ENCODE results near the gene TMC5. TPM values are rescaled to one million over a fixed set of nuclear protein-coding genes. Genes with fewer than 3 reads are reported as not detected.

Gene TMC5
- total and polyA plus RNA-seq, 2 of the 13 experiments (the other 11 are each of a cell fraction or from before 2014, with no cell fraction given): 0.09 to 0.41 TPM

DNA sequence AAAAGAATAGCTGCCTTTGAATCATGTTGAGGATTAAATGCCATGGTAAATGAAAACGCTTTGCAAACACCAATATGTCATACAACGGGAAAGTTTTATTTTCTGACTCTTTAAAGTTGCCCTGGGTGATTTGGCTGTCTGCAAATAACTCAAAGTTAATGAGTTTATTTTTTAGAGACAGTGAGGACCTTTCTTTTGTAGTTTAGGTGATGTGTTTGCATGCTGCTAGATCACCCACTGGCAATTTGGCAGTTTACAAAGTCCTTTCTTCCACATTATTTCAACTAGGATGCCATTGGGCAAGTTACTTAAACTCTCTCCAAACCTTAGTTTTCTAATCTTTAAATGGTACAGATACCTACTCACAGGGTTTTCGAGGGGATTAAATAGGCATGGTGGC, 66.4 kb downstream of the TMC5 start:
- BruUV-seq (replicated peaks): no TSS peak
- Histone ChIP-seq H3K27ac (ENCODE audit: extremely low read length, insufficient read depth, low read length) (no peak overlapping the region), H3K79me2 (ENCODE audit: insufficient read depth, low read length) (no peaks in the 10 kb centered on the region), H4K20me1 (ENCODE audit: insufficient read depth, low read length) (no peaks in the 10 kb centered on the region), H3K4me1 (ENCODE audit: insufficient read depth, low read length) (peaks cover 39% of the 10 kb centered on the region), H3K36me3 (replicated peaks in 1 of 2; ENCODE audit: control insufficient read depth in 1 of 2, insufficient read depth in 2 of 2, low read length in 2 of 2) (no peaks in the 10 kb centered on the region), H3K9me3 (ENCODE audit: low read length) (no peaks in the 10 kb centered on the region), H3K9ac (ENCODE audit: insufficient read depth, low read depth, low read length) (no peak overlapping the region), H3K27me3 (ENCODE audit: control insufficient read depth in 1 of 2, insufficient read depth in 2 of 2, low read length in 2 of 2) (peaks cover 0 to 9% of the 10 kb centered on the region in 2 experiments; a peak in 1 of 5 replicates), H3K4me2 (ENCODE audit: low read depth, low read length) (no peak overlapping the region), H3K4me3 (replicated peaks in 1 of 3; ENCODE audit: insufficient read depth in 1 of 3, low read depth in 2 of 3, low read length in 3 of 3) (no peak overlapping the region), H2AFZ (ENCODE audit: low read length) (no peak overlapping the region)
- TF ChIP-seq, protein P1, sequence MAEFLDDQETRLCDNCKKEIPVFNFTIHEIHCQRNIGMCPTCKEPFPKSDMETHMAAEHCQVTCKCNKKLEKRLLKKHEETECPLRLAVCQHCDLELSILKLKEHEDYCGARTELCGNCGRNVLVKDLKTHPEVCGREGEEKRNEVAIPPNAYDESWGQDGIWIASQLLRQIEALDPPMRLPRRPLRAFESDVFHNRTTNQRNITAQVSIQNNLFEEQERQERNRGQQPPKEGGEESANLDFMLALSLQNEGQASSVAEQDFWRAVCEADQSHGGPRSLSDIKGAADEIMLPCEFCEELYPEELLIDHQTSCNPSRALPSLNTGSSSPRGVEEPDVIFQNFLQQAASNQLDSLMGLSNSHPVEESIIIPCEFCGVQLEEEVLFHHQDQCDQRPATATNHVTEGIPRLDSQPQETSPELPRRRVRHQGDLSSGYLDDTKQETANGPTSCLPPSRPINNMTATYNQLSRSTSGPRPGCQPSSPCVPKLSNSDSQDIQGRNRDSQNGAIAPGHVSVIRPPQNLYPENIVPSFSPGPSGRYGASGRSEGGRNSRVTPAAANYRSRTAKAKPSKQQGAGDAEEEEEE (CRISPR knock-in tag; IDR thresholded peaks at IDR 0.05; ENCODE audit: borderline replicate concordance): no peak
- TF ChIP-seq NFKBIZ (CRISPR knock-in tag; IDR thresholded peaks at IDR 0.05): no peak
- TF ChIP-seq ZNF224 (CRISPR knock-in tag; IDR thresholded peaks at IDR 0.05): no peak
- no peak for TF ChIP-seq RELA (CRISPR knock-in tag; IDR thresholded peaks at IDR 0.05)
- TF ChIP-seq RBFOX2 (IDR thresholded peaks at IDR 0.05; ENCODE audit: low read depth, low read length): no peak
- CTCF ChIA-PET (ENCODE audit: low intra/inter-chr PET ratio, low total read pairs): no interaction called here
- FAIRE-seq (no peak), DNase-seq (ENCODE audit: low spot score) (no peak), ATAC-seq (no peak)
- in situ Hi-C loops (cut with HindIII; ENCODE audit: extremely low pct_ligation_motif_present, low pct_unique_long_range_greater_than_20kb) (no loop called here), intact Hi-C loops (cut with micrococcal nuclease; ENCODE audit: unreplicated experiment) (no loop called here)
- WGBS (ENCODE audit: low lambda C conversion rate): 10% methylated on average over 3 of the region's 3 CpGs
- POLR2A ChIA-PET: no interaction called here

DNA sequence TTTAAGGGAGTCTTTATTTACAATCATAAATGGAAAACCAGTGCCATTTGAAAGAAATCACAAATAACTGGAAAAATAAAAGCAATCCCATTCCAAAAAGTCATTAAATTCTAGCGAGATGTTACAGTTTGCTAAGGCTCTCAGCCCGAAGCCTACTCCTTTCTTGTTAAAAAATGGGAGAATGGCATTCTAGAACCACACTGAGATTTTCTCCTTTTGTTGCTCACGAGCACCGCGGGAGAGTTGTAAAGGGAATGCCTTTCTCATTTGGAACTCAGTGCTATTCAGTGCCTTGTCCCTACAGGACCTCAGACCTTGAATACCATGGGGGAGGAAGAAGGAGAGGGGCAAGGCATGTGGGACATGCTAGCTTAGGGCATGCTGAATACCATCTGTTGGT, 67.9 kb downstream of the TMC5 start:
- in situ Hi-C loops (cut with HindIII; ENCODE audit: extremely low pct_ligation_motif_present, low pct_unique_long_range_greater_than_20kb) (no loop called here), intact Hi-C loops (cut with micrococcal nuclease; ENCODE audit: unreplicated experiment) (loop anchor here (5.0 kb wide), 1 partner anchor 98 kb away; no protein-coding TSS in a partner anchor)
- Histone ChIP-seq H3K4me2 (ENCODE audit: low read depth, low read length) (no peak overlapping the region), H3K9me3 (ENCODE audit: low read length) (no peaks in the 10 kb centered on the region), H2AFZ (ENCODE audit: low read length) (no peak overlapping the region), H3K4me1 (ENCODE audit: insufficient read depth, low read length) (peaks cover 24% of the 10 kb centered on the region), H4K20me1 (ENCODE audit: insufficient read depth, low read length) (no peaks in the 10 kb centered on the region), H3K9ac (ENCODE audit: insufficient read depth, low read depth, low read length) (no peak overlapping the region), H3K4me3 (replicated peaks in 1 of 3; ENCODE audit: insufficient read depth in 1 of 3, low read depth in 2 of 3, low read length in 3 of 3) (no peak overlapping the region), H3K27ac (ENCODE audit: extremely low read length, insufficient read depth, low read length) (no peak overlapping the region), H3K79me2 (ENCODE audit: insufficient read depth, low read length) (no peaks in the 10 kb centered on the region), H3K36me3 (replicated peaks in 1 of 2; ENCODE audit: control insufficient read depth in 1 of 2, insufficient read depth in 2 of 2, low read length in 2 of 2) (no peaks in the 10 kb centered on the region), H3K27me3 (ENCODE audit: control insufficient read depth in 1 of 2, insufficient read depth in 2 of 2, low read length in 2 of 2) (peaks cover 0 to 9% of the 10 kb centered on the region in 2 experiments; a peak in 1 of 5 replicates)
- no peak for FAIRE-seq
- ChIA-PET CTCF (ENCODE audit: low intra/inter-chr PET ratio, low total read pairs) (no interaction called here), POLR2A (no interaction called here)
- 43% methylated on average over 5 of the region's 5 CpGs for WGBS (ENCODE audit: low lambda C conversion rate)
- ATAC-seq: no peak
- DNase-seq (ENCODE audit: low spot score): no peak
- no TSS peak for BruUV-seq (replicated peaks)
- no peak for TF ChIP-seq FOXC1 (CRISPR knock-in tag; IDR thresholded peaks at IDR 0.05; ENCODE audit: borderline replicate concordance)
- TF ChIP-seq THYN1 (CRISPR knock-in tag; IDR thresholded peaks at IDR 0.05; ENCODE audit: borderline replicate concordance, low read depth): no peak
- no peak for TF ChIP-seq NFE2L1 (CRISPR knock-in tag; IDR thresholded peaks at IDR 0.05; ENCODE audit: borderline replicate concordance)
- TF ChIP-seq RXRA (CRISPR knock-in tag; IDR thresholded peaks at IDR 0.05): no peak
- TF ChIP-seq, protein P2, sequence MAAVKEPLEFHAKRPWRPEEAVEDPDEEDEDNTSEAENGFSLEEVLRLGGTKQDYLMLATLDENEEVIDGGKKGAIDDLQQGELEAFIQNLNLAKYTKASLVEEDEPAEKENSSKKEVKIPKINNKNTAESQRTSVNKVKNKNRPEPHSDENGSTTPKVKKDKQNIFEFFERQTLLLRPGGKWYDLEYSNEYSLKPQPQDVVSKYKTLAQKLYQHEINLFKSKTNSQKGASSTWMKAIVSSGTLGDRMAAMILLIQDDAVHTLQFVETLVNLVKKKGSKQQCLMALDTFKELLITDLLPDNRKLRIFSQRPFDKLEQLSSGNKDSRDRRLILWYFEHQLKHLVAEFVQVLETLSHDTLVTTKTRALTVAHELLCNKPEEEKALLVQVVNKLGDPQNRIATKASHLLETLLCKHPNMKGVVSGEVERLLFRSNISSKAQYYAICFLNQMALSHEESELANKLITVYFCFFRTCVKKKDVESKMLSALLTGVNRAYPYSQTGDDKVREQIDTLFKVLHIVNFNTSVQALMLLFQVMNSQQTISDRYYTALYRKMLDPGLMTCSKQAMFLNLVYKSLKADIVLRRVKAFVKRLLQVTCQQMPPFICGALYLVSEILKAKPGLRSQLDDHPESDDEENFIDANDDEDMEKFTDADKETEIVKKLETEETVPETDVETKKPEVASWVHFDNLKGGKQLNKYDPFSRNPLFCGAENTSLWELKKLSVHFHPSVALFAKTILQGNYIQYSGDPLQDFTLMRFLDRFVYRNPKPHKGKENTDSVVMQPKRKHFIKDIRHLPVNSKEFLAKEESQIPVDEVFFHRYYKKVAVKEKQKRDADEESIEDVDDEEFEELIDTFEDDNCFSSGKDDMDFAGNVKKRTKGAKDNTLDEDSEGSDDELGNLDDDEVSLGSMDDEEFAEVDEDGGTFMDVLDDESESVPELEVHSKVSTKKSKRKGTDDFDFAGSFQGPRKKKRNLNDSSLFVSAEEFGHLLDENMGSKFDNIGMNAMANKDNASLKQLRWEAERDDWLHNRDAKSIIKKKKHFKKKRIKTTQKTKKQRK (IDR thresholded peaks at IDR 0.05; ENCODE audit: low read length): no peak
- no peak for TF ChIP-seq ZEB1 (IDR thresholded peaks at IDR 0.05; ENCODE audit: insufficient replicate concordance, low read depth)
- TF ChIP-seq ZNF468 (CRISPR knock-in tag; IDR thresholded peaks at IDR 0.05): no peak
- TF ChIP-seq MBNL3 (CRISPR knock-in tag; conservative IDR thresholded peaks at IDR 0.05): no peak
- TF ChIP-seq SMAD1 (CRISPR knock-in tag; IDR thresholded peaks at IDR 0.05; ENCODE audit: borderline replicate concordance, low read depth): no peak
